Activated T-helper 1 cell treated with Interleukin-2 at 50 U/mL for 16 hours (primary cell): ENCODE measurements around the gene CSGALNACT2.

Experiments
- DNase-seq: peaks from one replicate; pipeline ENCODE4 v3.0.0-alpha.2; 2020; ENCODE audit warnings: low read depth

The CSGALNACT2 gene

DNA sequence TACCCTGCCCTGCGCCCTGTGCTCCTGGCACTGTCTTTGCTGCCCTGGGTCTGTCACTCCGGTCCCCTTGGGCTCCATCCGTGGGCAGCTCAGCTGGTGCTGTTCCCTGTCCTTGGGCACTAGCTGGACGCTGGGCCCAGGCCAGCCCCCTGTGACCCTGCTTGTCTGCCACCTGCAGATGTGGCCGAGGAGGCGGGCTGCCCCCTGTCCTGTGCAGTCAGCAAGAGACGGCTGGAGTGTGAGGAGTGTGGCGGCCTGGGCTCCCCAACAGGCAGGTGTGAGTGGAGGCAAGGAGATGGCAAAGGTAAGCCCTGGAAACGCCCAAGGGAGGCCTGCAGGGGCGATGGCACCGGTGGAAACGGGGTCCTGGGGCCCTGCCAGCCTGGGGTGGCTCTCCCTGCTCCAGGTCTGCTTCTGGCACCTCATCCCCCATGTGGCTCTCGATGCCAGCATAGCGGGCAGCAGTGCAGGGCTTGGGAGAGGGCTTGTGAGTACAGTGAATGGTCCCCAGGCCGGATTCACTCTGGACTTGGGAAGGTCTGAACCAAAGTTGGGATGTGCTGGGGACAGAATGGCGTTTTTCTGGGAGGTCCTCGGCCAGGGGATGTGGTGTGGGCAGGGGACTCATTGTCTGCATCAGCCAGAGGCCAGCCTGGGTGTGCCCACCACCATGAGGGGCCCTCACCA lies 26.2 kb upstream of the CSGALNACT2 start:
- DNase-seq = no peak

DNA sequence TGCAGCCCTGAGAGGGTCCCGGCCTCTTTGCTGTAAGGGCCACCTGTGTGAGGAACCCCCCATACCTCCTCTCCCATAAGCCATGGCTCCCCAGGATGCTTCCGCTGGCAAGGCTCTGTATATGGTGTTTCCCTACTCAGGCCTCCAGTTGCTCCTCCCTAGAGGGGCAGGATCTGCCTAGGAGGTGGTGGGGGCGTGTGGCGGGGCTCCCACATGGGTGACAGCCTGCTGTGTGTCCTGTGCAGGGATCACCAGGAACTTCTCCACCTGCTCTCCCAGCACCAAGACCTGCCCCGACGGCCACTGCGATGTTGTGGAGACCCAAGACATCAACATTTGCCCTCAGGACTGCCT lies 25.7 kb upstream of the CSGALNACT2 start:
- no peak for DNase-seq

DNA sequence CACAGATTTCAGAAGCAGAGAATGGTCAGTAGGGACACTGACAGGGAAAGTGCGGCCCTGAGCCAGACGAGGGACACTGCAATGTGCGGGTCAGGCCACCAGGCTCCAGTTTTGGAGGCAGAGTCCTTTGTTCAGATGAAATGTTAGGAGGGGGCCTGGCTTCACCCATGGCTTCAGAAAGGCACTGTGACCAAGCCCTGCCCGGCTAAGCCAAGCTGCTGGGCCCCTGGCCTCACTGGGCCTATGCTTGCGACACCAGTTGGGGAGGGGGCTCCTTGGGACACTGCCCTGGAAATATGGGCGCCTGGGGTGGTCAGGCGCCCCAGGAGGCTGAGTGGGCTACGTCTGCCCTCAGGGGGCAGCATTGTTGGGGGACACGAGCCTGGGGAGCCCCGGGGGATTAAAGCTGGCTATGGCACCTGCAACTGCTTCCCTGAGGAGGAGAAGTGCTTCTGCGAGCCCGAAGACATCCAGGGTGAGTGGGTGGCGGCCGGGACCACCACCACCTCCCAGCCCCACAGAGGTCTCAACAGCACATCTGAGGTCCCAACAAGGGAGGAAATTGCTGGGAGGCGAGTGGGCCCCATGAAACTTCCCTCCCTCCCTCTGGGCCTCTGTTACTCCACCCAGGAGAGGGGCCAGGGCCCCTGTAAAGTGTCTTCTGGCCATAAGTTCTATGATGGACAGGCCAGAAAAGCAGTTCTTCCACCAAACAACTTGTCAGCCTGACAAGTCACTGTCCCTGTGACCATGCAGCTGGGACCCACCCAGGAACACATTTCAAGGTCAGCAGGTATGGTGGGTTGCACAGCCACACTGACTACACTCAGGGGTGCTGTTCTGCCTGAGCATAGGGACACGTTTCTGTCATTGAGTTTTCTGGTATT lies 24.8 kb upstream of the CSGALNACT2 start:
- DNase-seq = no peak

DNA sequence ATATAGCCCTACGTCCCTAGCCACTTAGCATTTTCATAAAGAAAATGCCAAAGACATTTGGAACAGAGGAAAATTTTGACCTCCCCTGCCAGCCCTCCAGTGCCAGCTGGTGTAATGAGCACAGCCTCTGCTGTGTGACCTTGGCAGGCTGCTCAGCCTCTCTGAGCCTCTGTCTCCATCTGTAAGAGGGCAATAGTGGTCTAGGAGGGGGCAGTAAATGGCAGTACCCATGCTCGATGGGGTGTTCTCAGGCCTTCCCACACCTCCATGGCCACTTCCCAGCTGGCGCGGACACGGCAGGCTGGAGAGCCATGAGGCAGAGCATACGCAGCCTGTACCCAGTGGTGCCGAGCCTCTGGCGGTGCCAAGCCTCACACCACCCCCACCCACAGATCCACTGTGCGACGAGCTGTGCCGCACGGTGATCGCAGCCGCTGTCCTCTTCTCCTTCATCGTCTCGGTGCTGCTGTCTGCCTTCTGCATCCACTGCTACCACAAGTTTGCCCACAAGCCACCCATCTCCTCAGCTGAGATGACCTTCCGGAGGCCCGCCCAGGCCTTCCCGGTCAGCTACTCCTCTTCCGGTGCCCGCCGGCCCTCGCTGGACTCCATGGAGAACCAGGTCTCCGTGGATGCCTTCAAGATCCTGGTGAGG lies 24.0 kb upstream of the CSGALNACT2 start:
- DNase-seq = no peak

DNA sequence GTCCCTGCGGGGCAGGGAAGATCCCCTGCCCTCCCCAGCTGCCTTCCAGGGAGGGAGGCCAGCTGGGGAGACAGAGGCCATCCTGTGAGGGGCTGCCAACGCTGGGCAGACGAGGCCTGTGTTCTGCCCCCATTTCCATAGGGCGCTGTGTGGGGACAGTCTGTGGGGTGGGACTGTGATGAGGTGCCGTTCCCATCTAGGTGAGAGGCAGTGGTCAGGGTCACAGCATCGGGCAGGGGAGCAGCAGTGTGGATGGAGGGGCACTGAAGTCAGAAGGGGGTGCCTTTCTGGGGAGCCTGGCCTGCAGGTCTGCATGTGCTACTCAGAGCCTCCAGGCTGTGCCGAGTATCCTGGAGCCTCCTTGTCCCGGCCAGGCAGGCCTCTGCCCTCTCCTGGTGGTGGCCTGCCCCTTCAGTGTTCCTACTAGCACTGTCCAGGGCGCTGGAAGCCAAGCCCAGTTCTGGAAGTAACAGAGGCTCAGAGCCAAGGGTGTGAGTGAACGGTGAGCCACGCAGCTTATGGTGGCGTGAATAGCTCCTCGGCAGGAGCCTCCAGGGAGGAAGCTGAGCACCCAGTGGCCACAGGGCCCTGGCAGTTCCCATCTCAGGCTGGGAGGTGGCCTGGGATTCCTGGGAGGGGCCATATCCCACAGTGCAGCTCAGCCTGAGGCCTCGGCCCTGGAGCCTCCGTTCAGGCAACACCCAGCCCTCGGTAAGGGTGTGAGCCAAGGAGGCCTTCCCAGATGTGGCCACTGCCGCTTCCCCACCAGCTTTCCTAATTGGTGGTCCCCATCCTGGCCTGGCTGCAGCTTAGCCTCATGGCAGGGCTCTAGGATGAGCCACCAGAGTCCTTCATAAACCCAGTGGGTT lies 23.3 kb upstream of the CSGALNACT2 start:
- DNase-seq = no peak

DNA sequence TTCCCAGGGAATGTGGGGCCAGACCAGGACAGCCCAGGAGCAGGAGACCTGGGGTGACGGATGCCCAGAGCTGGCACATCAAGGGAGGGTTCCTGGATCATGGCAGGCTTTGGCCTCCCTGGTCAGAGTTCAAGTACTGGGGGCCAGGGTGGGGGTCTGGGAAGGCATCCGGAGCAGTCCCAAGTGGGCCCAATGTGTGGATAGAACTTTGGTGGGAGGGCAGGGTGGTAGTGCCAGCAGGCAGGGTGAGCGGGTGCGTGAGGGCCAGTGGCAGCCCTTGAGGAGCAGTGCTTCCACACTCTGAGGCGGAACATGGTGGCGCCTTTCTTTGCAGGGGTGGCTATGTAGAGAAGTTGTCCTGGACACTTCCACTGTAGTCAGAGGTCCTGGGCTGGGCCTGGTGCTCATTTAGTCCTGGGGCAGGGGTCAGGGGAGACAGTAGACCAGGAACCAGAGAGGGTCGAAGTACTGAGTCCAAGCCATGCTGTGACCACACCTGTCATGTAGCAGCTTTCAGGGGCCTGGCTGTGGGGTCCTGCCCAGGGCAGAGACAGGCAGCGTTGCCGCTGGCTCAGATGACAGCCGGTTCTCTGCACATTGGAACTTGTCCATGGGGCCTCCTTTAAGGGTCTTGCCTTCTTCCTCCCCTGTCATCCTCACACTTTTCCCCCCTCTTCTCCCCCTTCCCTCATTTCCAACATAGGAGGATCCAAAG lies 22.2 kb upstream of the CSGALNACT2 start:
- DNase-seq = no peak

DNA sequence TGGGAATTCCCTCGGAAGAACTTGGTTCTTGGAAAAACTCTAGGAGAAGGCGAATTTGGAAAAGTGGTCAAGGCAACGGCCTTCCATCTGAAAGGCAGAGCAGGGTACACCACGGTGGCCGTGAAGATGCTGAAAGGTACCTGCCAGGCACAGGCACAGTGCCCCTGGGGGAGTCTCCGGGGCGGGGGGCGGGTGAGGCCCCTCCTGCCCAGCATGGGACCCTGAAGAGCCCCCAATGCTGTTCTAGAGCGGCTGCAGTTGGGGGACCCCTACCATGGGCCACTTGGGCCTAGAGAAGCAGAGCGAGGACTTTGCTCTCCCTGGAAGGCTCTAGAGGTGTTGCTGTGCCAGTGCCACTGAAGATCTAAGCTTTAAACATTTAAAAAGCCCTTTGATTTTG lies 21.6 kb upstream of the CSGALNACT2 start:
- no peak for DNase-seq

DNA sequence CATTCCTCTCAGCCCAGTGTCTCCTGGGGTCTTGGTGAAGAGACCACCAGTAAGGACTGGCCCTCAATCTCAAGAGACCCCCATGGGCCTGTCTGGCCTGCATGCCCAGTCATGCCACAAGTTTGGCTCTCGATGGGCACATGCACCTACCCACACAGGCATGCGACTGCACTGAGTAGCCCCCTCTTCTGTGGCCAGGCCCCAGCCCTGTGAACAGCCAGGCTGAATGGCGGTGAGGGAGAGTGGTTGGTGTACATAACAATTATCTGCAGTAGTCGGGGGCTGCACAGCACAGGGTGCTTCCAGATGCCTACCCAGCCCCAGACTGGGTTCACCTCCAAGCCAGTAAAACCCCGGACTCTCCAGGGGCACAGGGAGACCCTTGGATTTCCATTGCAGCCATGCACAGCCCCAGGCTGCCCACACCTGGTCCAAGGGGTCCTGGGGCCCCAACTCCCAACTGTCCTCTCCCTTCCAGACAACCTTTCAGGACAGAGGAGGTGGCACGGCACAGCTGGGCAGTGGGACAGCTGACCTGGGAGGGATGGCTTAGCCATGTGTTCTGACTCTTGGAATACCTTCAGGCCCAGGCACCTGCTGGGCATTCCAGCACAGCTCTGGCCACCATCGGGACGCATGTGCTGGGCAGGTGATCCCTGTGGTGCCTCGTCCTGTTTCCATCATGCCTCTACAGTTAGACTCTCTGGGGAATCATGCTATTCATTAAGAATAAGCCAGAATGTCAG lies 21.0 kb upstream of the CSGALNACT2 start:
- no peak for DNase-seq

DNA sequence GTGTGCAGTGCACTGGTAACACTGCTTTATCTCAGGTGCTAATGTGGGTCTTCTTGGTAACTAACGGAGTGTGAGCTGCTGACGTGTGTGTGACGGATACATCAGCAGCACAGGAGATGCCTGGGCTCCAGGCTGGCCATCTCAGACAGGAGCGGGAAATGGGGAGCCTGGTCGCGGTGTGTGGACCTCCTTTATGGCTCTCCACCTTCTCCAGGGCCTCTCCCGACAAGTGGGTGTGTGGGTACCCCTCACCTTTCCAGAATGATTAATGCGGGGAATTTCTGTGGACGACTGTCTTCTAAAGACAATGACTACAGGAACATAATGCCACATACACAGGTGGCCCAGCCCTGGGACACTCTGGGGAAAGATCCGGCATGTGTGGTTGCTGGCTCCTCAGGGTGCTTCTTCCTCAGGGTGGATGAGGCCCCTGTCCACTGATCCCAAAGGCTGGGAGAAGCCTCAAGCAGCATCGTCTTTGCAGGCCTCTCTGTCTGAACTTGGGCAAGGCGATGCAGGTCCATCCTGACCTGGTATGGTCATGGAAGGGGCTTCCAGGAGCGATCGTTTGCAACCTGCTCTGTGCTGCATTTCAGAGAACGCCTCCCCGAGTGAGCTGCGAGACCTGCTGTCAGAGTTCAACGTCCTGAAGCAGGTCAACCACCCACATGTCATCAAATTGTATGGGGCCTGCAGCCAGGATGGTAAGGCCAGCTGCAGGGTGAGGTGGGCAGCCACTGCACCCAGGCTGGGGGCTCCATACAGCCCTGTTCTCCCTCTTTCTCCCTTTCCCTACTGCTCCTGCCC lies 20.3 kb upstream of the CSGALNACT2 start:
- DNase-seq = no peak

DNA sequence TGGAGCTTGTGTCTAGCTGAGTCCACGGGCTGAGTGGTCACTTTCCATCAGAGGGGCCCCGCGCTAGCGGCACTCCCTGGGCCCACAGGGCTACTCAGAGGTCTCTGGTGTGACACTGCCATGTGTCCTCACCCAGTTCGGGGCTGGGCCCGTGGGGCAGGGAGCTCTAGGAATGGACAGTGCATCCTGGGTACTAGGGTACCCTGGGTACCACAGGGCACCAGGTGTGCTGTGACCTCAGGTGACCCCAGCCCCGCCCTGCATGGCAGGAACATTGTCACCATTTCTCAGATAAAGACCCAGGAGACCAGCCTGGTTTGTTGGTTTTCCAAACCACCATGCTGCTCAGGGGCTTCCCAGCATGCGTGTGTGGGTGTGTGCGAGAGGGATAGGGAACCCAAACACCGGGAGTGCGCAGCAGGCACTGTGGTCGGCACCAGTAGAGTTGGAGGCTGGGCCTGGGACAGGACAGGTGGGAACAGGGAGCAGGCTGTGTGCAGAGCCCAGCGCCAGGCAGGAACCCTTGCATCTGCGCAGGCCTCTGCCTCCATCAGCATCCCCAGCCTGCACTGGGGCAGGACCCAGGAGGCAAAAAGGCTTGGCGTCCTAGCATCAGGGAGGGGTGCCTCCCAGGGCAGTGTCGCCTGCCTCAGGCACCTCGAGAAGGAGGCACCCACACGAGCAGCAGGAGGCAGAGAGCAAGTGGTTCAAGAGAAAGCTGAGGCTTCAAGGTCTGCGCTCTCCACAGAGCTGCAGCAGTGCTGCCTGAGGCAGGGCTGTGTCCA lies 19.4 kb upstream of the CSGALNACT2 start:
- DNase-seq = no peak

DNA sequence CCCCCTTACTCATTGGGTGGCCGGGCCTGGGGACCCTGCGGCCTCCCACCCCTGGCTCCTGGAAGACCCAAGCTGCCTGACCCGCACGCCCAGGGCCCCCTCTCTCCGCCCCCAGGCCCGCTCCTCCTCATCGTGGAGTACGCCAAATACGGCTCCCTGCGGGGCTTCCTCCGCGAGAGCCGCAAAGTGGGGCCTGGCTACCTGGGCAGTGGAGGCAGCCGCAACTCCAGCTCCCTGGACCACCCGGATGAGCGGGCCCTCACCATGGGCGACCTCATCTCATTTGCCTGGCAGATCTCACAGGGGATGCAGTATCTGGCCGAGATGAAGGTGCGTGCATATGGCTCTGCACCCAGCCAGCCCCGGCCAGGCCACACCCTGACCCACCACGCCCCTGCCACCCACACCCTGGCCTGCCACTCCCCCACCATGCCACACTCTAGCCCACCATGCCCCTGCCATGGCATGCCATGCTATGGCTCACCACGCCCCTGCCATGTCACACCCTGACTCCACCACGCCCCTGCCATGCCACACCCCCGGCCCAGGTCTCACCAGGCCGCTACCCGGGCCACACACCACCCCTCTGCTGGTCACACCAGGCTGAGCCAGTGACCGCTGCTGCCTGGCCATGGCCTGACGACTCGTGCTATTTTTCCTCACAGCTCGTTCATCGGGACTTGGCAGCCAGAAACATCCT lies 18.7 kb upstream of the CSGALNACT2 start:
- DNase-seq = no peak

DNA sequence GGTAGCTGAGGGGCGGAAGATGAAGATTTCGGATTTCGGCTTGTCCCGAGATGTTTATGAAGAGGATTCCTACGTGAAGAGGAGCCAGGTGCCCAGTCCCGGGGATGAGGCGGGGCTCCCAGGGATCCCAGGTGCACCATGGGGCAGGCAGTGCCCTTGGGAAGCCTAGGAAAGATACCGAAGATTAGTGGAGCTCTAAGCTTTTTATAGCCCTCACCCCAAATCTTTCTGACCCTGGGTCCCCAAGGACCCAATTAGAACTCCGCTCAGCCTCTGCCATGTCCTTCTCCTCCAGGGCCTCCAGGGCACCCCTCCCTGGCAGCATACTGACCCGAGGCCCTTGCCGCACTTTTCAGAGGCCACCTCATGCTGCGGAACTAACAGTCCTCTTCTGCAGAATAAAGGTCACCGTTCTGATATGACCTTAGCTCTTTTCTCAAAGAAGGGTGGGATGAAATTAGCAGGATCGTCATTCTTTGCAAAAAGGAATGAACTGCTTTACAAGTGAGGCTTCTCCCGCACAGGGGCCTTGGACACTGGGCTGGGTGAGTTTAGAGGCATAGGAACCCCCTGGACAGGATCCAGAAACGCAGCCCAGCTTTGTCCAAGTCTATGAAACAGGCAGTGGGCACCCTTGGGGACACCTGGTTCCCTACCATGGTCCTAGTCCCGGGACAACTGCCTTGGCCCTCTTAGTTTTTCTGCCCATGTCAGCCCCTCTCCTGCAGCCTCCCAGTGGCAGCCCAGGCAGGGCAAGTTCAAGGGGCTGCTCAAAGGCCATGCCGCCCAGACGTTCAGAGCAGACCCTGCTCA lies 17.9 kb upstream of the CSGALNACT2 start:
- no peak for DNase-seq

DNA sequence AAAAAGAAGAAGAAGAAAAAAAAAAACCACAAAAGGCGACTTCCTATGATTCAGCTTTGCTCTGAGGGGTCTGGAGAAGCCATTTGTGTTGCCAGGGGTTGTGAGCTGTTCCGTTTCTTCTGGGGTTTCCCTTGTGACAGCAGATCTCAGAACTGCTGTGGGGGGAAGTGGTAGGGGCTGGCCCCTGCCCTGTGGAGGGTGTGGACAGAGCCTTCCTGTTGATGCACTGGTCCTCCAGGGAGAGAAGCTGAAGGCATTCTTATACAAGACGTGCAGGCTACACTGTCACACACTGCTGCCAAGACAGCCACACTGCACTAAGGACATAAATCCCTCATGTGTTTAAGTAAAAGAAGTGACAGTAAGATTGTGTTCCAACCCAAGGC lies 17.3 kb upstream of the CSGALNACT2 start:
- peak; percentile 24 for DNase-seq

DNA sequence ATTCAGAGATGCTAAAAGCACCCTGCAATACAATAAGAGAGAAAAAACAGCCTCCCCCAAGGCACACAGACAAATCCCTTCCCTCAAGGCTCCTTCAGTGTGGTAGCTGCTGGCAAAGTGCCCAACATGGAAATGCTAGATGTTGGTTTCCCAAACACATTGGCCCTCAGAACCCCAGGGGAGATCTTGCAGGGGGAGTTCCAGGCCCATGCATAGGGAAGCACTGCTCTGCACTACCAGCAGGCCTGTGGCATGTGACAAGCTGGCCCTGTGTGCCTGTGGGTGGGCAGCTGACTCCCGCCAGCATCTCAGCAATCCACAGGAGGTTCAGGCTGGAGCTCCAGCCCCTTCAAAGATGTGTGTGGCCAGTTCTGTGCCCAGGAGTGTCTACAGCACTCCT lies 16.8 kb upstream of the CSGALNACT2 start:
- DNase-seq = no peak

DNA sequence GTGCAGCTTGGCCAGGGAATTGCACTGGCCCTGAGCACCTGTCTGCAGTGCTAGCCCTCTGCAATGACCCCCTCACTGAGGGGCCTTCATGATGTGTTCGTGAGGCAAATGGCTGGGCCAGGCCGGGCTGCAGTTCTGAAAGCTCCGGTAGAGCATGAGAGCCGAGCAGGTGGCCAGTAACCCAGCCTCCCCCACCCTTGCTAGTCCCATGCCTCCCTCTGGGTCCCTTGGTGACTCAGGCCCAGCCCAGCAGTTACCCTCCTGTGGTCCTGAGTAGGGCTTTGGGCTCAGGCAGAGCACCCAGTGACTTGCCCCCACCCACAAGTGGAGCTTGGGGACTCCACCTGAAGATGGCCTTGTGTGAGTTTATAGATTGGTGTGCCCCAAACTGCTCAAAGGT lies 16.1 kb upstream of the CSGALNACT2 start:
- no peak for DNase-seq

DNA sequence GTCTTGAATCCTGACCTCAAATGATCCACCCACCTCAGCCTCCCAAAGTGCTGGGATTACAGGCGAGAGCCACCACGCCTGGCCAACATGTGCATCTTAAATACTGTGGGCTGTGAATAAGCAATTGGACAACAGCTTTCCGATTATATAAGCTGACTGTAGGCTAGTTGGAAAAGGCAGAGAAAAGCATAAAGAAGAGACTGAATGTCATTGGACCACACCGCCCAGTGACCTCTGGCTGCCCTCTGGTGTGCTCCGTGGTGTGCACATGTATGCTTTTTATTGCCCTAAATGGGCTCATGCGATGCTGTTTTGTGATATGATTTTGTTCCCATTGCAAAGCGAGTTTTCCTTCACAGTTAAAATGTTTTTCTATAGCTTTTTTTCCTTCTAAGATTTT lies 15.4 kb upstream of the CSGALNACT2 start:
- DNase-seq = no peak

DNA sequence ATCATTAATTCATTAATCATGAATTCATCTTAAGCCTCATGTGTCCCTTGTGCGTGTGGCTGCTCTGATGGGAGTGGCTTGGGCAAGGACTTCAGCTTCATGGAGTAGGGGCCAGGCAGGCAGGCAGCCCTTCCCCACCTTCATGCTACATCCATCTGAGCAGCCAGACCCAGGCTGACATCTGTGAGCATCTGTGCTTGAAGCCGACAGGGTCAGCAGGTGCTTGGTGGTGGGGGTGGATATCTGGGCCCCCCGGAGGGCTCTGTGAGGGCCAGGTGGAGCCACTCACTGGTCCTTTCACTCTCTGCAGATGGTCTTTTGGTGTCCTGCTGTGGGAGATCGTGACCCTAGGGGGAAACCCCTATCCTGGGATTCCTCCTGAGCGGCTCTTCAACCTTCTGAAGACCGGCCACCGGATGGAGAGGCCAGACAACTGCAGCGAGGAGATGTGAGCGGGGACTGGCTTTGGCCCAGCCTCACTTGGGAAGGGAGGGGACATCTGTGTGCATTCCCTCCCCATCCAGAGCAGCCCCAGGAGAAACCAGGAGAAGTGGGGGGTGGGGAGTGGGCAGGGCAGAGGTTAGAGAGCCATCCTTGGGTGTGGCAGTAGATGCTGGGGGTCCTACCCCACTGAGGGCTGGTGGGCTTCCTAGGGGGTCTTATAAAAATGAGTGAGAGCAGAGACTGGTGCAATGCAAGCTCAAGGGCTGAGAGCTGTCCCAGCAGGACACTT lies 14.7 kb upstream of the CSGALNACT2 start:
- DNase-seq = no peak
